ENCODE data around the gene IHH. TPM values are rescaled to one million over a fixed set of nuclear protein-coding genes. Genes with fewer than 3 reads are reported as not detected.

The IHH gene
- total RNA-seq, 1 experiment from 2014 or later = 0.11 TPM

GRCh38 chr2:219024059-219024458, 36.7 kb downstream of the IHH start (continued):
- TF ChIP-seq, protein P1, sequence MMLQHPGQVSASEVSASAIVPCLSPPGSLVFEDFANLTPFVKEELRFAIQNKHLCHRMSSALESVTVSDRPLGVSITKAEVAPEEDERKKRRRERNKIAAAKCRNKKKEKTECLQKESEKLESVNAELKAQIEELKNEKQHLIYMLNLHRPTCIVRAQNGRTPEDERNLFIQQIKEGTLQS (CRISPR knock-in tag; conservative IDR thresholded peaks at IDR 0.05) = no peak
- TF ChIP-seq ZNF425 (CRISPR knock-in tag; conservative IDR thresholded peaks at IDR 0.05) = no peak

DNA sequence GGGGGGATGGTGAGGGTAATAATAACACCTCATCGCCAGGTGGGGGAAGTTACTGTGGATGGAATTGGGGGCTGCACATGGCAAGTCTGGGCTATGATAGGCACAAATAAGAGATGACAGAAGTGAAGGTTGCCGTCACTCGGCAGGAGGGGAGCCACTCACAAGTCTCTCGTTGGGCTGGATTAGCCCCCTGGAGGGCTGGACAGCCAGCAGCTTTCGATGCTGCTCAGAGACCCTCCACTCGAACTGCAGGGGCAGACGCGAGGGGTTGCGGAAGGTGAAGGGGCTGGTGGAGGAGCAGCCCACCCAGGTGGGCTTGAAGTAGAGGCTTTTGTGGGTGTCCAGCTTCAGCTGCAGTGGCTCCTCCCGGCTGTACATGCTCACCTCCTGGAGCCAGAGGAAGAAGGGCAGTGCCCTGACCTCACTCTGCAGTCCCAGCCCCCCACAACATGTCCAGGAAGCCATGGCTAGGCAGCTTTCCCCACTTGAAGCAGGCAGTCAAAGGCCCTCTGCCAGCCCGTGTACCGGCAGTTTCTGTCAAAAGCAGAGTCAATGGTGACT, 37.6 kb downstream of the IHH start:
- no peaks in the 10 kb centered on the region for H3K36me3 Mint-ChIP-seq
- no peak for DNase-seq (ENCODE audit: low spot score)
- H3K9me3 Mint-ChIP-seq = no peaks in the 10 kb centered on the region
- ATAC-seq = no peak
- no peak overlapping the region for H3K4me3 Mint-ChIP-seq
- H3K27me3 Mint-ChIP-seq (ENCODE audit: low read depth) = no peaks in the 10 kb centered on the region
- H3K27ac Mint-ChIP-seq = no peak overlapping the region
- TF ChIP-seq SP1 (CRISPR knock-in tag; conservative IDR thresholded peaks at IDR 0.05) (no peak), ATF1 (CRISPR knock-in tag; IDR thresholded peaks at IDR 0.05) (no peak), ZNF281 (CRISPR knock-in tag; IDR thresholded peaks at IDR 0.05) (no peak), MXD4 (CRISPR knock-in tag; IDR thresholded peaks at IDR 0.05; ENCODE audit: borderline replicate concordance) (no peak), NR2C2 (CRISPR knock-in tag; IDR thresholded peaks at IDR 0.05) (no peak), NFATC4 (CRISPR knock-in tag; IDR thresholded peaks at IDR 0.05) (no peak)
- CTCF ChIA-PET = interaction anchor here (1.6 to 2.3 kb wide), 2 partner anchors 13 to 96 kb away, joined by 7 to 11 read pairs; no protein-coding TSS in a partner anchor
- H3K4me1 Mint-ChIP-seq = 0 out of 2 replicates have a peak, but pooled peaks cover 2% of the 10 kb centered on the region
- POLR2A ChIA-PET = no interaction called here

- Mint-ChIP-seq H3K4me3 (no peak overlapping the region), H3K36me3 (no peaks in the 10 kb centered on the region), H3K27ac (no peak overlapping the region), H3K27me3 (ENCODE audit: low read depth) (no peaks in the 10 kb centered on the region), H3K9me3 (no peaks in the 10 kb centered on the region), H3K4me1 (0 out of 2 replicates have a peak, but pooled peaks cover 2% of the 10 kb centered on the region)
- CTCF ChIA-PET = no interaction called here
- POLR2A ChIA-PET = no interaction called here
- ATAC-seq (no peak), DNase-seq (ENCODE audit: low spot score) (no peak)
- no peak for TF ChIP-seq CTCF (IDR thresholded peaks at IDR 0.05)
- TF ChIP-seq ZNF138 (CRISPR knock-in tag; conservative IDR thresholded peaks at IDR 0.05) = no peak
- no peak for TF ChIP-seq USF1 (CRISPR knock-in tag; IDR thresholded peaks at IDR 0.05)
- TF ChIP-seq ESRRA (CRISPR knock-in tag; IDR thresholded peaks at IDR 0.05; ENCODE audit: borderline replicate concordance) = no peak
- TF ChIP-seq STAT6 (CRISPR knock-in tag; conservative IDR thresholded peaks at IDR 0.05; ENCODE audit: low read depth) = no peak
- TF ChIP-seq ZNF416 (CRISPR knock-in tag; IDR thresholded peaks at IDR 0.05) = no peak
- no peak for TF ChIP-seq ZBTB21 (CRISPR knock-in tag; IDR thresholded peaks at IDR 0.05; ENCODE audit: borderline replicate concordance)
- TF ChIP-seq ETV6 (CRISPR knock-in tag; IDR thresholded peaks at IDR 0.05) = no peak
- TF ChIP-seq NFE2L1 (CRISPR knock-in tag; IDR thresholded peaks at IDR 0.05) = no peak
- no peak for TF ChIP-seq IRF1 (CRISPR knock-in tag; IDR thresholded peaks at IDR 0.05)
- no peak for TF ChIP-seq FOXJ3 (CRISPR knock-in tag; IDR thresholded peaks at IDR 0.05; ENCODE audit: borderline replicate concordance)
- TF ChIP-seq SMAD4 (CRISPR knock-in tag; IDR thresholded peaks at IDR 0.05) = no peak
- TF ChIP-seq JAZF1 (CRISPR knock-in tag; IDR thresholded peaks at IDR 0.05) = no peak
These were observed 38.1 kb downstream of the IHH start for GRCh38 chr2:219022616-219023015.
